Measurements from ENCODE around the gene DNAJA4. TPM values are rescaled to one million over a fixed set of nuclear protein-coding genes. Genes with fewer than 3 reads are reported as not detected.
A peak's percentile ranks its signal among the peaks of the same experiment; 100 is the strongest.

Gene DNAJA4
- total RNA-seq, 4 donors from 2014 or later = 9.5 to 21.9 (median 13.8) TPM

DNA sequence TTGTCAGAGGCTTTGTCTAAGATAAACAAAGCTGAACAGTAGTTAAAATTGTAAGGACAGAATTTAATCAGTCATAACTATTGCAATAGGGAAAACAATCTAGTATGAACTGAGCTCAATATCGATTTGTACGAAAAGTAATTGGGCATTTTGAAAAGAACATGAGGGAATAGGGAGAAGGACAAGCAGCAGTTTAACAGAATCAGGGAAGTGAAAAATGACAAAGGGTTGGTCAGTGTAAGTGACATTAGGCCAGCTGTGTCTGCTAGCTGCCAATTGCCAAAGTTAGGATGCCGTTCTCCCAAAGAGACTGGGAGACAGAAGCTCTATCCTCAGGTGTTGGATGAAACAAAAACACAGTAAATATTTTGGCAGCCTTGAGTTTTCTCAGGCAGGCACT, 3.3 kb upstream of the DNAJA4 start:
- Histone ChIP-seq H3K9me3 (no peaks in the 10 kb centered on the region), H3K27me3 (no peaks in the 10 kb centered on the region), H3K4me3 (replicated peaks in 1 of 3) (no peak overlapping the region), H3K36me3 (no peaks in the 10 kb centered on the region), H3K27ac (no peak overlapping the region), H3K4me1 (peaks cover 5 to 8% of the 10 kb centered on the region in 2 donors)
- no peak for DNase-seq
- intact Hi-C loops (cut with DNase I) = no loop called here
- TF ChIP-seq POLR2A (IDR thresholded peaks at IDR 0.05) (no peak), CTCF (IDR thresholded peaks at IDR 0.05) (no peak)
- WGBS, 2 donors = 88 to 89% methylated on average over 3 of the region's 3 CpGs

DNA sequence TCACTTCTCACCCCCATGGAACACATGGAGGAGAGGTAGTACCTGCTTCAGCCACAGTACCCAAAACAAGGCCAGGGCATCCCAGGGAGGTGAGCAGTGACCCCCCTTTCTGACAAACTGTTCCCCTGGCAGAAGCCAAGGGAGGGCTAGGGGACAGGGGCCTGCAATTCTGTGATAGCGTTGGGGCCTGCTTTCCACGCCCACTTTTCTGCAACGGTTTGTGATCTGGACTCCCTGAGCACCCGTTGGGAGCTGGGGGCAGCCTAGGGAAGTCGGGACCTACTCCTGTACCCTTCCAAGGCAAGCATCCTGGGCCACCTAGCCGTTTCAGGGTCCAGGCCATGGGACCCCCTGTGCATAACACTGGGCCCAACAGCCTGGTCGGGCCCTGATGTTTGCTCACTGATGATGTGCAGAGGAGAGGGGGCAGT, 996 bp upstream of the DNAJA4 start:
- intact Hi-C loops (cut with DNase I) = no loop called here
- WGBS, 2 donors = 95 to 96% methylated on average over 7 of the region's 7 CpGs
- Histone ChIP-seq H3K36me3 (no peaks in the 10 kb centered on the region), H3K4me1 (peaks cover 11 to 13% of the 10 kb centered on the region in 2 donors), H3K27me3 (no peaks in the 10 kb centered on the region), H3K9me3 (no peaks in the 10 kb centered on the region), H3K4me3 (replicated peaks in 1 of 3) (no peak overlapping the region), H3K27ac (peak overlapping the region in 1 of 3 donors; percentile 80)
- TF ChIP-seq CTCF (IDR thresholded peaks at IDR 0.05) = no peak
- TF ChIP-seq POLR2A (IDR thresholded peaks at IDR 0.05) = no peak
- no peak for DNase-seq

DNA sequence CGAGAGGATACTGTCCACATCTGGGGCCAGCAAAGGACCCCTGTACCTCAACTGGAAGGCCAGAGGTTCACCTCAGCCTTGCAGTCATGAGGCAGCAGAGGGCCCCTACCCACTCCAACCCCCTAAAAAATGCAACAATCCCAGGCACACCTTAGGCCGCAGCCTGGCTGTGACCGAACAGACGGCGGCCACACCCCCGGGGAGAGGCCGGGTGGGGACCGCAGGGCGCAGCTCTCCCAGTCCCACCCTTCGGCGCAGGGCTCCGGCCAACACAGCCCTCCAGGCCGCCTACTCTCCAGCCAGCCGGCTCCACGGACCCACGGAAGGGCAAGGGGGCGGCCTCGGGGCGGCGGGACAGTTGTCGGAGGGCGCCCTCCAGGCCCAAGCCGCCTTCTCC, 457 bp upstream of the DNAJA4 start:
- intact Hi-C loops (cut with DNase I) = no loop called here
- Histone ChIP-seq H3K9me3 (no peaks in the 10 kb centered on the region), H3K27me3 (no peaks in the 10 kb centered on the region), H3K27ac (peak overlapping the region in 2 of 3 donors; percentile 64 to 80), H3K4me3 (replicated peaks in 1 of 3) (peak overlapping the region; percentile 25 to 71 (median 55)), H3K4me1 (peaks cover 11 to 13% of the 10 kb centered on the region in 2 donors), H3K36me3 (no peaks in the 10 kb centered on the region)
- no peak for DNase-seq
- WGBS, 2 donors = 100% methylated on average over 1 to 6 of the region's 23 CpGs
- no peak for TF ChIP-seq CTCF (IDR thresholded peaks at IDR 0.05)
- no peak for TF ChIP-seq POLR2A (IDR thresholded peaks at IDR 0.05)

DNA sequence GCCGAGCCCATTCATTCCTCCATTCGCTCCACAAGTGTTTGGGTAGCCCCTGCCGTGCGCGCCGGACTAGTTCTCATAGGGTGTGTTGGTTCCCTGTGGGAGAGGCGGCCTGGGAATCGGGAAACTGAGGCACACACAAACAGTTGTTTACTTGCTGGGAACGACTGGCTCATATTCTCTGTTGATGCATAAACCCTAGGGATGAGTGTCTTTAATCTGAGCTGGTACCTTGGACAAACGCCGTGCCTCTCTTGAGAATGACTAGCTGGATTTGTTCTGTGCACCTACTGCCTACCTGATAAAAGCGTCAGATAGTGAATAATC, 737 bp downstream of the DNAJA4 start:
- peaks cover 11 to 13% of the 10 kb centered on the region in 2 donors for H3K4me1 ChIP-seq
- intact Hi-C loops (cut with DNase I) = no loop called here
- H3K36me3 ChIP-seq = no peaks in the 10 kb centered on the region
- peak overlapping the region in 2 of 3 donors; percentile 66 to 71 for H3K4me3 ChIP-seq (replicated peaks in 1 of 3)
- no peak for DNase-seq
- WGBS, 2 donors = 54 to 55% methylated on average over 5 to 10 of the region's 12 CpGs
- H3K27me3 ChIP-seq = no peaks in the 10 kb centered on the region
- TF ChIP-seq POLR2A (IDR thresholded peaks at IDR 0.05) (no peak), CTCF (IDR thresholded peaks at IDR 0.05) (no peak)
- peak overlapping the region in 1 of 3 donors; percentile 80 for H3K27ac ChIP-seq
- no peaks in the 10 kb centered on the region for H3K9me3 ChIP-seq

- no peaks in the 10 kb centered on the region for H3K9me3 ChIP-seq
- no peaks in the 10 kb centered on the region for H3K36me3 ChIP-seq
- no peak for TF ChIP-seq POLR2A (IDR thresholded peaks at IDR 0.05)
- TF ChIP-seq CTCF (IDR thresholded peaks at IDR 0.05) = no peak
- intact Hi-C loops (cut with DNase I) = no loop called here
- H3K27me3 ChIP-seq = no peaks in the 10 kb centered on the region
- no peak for DNase-seq
- no peak overlapping the region for H3K27ac ChIP-seq
- H3K4me1 ChIP-seq = peaks cover 11 to 13% of the 10 kb centered on the region in 2 donors
- WGBS, 2 donors = 79 to 85% methylated on average over 9 of the region's 9 CpGs
- no peak overlapping the region for H3K4me3 ChIP-seq (replicated peaks in 1 of 3)
Measured at GRCh38 chr15:78265752-78266224, 1.4 kb downstream of the DNAJA4 start.
